ENCODE results near the gene CISTR.

DNA sequence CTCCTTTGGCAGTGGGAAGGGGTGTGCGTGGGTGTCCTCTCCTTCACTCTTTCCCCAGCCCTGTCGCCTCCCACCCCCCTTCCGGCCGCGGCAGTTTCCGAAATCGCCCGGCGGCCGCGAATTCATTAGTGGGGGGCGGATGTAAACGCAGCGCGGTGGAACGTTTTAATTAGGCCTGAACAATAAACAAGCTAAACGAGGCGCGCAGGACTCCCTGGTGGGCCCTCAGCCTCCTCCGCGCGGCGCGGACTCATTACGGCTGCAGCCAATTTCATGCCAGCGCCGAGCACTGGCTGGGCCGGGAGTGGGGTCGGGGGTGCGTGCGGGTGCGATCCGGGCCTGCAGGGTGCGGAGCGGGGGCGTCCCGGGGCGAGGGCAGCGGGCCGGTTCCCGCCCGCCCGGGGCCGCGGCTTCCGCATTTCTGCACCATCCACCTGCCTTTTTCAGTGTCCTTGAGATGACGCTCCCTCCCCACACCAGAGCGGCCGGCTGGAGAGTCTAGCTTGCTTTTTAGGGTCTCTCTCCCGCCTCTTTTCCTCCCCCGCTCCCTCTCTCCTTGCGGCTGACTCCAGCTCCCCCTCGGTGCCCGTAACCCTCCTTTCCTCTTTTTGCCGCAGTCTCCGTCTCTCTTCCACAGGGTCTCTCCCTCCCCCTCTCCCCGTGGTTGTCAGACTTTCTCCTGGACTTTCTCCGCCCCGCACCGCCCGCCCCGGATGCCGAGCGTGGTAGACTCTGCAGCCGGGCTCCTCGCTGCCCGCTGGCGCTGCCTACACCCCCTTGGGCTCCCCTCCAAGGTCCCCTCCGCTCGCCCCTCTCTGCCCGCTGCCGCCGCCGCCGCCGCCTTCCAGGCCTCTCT is at the start of gene CISTR:
- TF ChIP-seq, protein P1, sequence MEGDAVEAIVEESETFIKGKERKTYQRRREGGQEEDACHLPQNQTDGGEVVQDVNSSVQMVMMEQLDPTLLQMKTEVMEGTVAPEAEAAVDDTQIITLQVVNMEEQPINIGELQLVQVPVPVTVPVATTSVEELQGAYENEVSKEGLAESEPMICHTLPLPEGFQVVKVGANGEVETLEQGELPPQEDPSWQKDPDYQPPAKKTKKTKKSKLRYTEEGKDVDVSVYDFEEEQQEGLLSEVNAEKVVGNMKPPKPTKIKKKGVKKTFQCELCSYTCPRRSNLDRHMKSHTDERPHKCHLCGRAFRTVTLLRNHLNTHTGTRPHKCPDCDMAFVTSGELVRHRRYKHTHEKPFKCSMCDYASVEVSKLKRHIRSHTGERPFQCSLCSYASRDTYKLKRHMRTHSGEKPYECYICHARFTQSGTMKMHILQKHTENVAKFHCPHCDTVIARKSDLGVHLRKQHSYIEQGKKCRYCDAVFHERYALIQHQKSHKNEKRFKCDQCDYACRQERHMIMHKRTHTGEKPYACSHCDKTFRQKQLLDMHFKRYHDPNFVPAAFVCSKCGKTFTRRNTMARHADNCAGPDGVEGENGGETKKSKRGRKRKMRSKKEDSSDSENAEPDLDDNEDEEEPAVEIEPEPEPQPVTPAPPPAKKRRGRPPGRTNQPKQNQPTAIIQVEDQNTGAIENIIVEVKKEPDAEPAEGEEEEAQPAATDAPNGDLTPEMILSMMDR (IDR thresholded peaks at IDR 0.05), result no peak
- TF ChIP-seq POLR2A (IDR thresholded peaks at IDR 0.05; ENCODE audit: low read depth), result no peak
